Mesendoderm (in vitro differentiated cells): ENCODE data around the gene ZNF175.

Source experiments
- DNase-seq: peaks from one replicate; pipeline ENCODE4 v3.0.0; 2013
- H2AK5ac ChIP-seq: 2 replicates; pipeline ENCODE4 v1.6.1; 2013; ENCODE audit warnings: low read length, inconsistent platforms
- H2BK120ac ChIP-seq: 2 replicates; pipeline ENCODE4 v1.6.1; 2013; ENCODE audit warnings: low read depth, mild to moderate bottlenecking, low read length, moderate library complexity, mixed read lengths
- H2BK15ac ChIP-seq: replicated peaks from 2 replicates; pipeline ENCODE4 v1.6.1; 2013; ENCODE audit warnings: low read depth, mild to moderate bottlenecking, moderate library complexity
- H2BK5ac ChIP-seq: 2 replicates; pipeline ENCODE4 v1.6.1; 2013; ENCODE audit warnings: low read length, inconsistent platforms
- H3K18ac ChIP-seq: 2 replicates; pipeline ENCODE4 v1.6.1; 2013; ENCODE audit warnings: mild to moderate bottlenecking, low read length, mixed read lengths
- H3K23ac ChIP-seq: one replicate; pipeline ENCODE4 v1.6.1; 2013; ENCODE audit warnings: low read length
- H3K27ac ChIP-seq: 2 replicates; pipeline ENCODE4 v1.5.1; 2013; ENCODE audit warnings: low read depth, mild to moderate bottlenecking, inconsistent platforms, low read length, moderate library complexity
- H3K27me3 ChIP-seq: 2 replicates; pipeline ENCODE4 v1.6.1; 2013; ENCODE audit warnings: low read length, control low read depth, mild to moderate bottlenecking, inconsistent platforms; ENCODE audit not compliant: insufficient read depth, poor library complexity
- H3K36me3 ChIP-seq: 2 replicates; pipeline ENCODE4 v1.6.1; 2013; ENCODE audit warnings: low read length, inconsistent platforms; ENCODE audit not compliant: control insufficient read depth, insufficient read depth
- H3K4ac ChIP-seq: one replicate; pipeline ENCODE4 v1.6.1; 2013; ENCODE audit warnings: low read depth, mild to moderate bottlenecking, low read length, moderate library complexity
- H3K4me1 ChIP-seq: 2 replicates; pipeline ENCODE4 v1.6.1; 2013; ENCODE audit warnings: low read depth, low read length, inconsistent platforms; ENCODE audit not compliant: control insufficient read depth
- H3K4me2 ChIP-seq: 2 replicates; pipeline ENCODE4 v1.6.1; 2013; ENCODE audit warnings: low read length
- H3K4me3 ChIP-seq: 2 replicates; pipeline ENCODE4 v1.5.1; 2013; ENCODE audit warnings: mild to moderate bottlenecking, low read length
- H3K56ac ChIP-seq: one replicate; pipeline ENCODE4 v1.6.1; 2013; ENCODE audit warnings: low read length
- H3K79me1 ChIP-seq: 2 replicates; pipeline ENCODE4 v1.6.1; 2013; ENCODE audit warnings: low read length, inconsistent platforms
- H3K79me2 ChIP-seq: 2 replicates; pipeline ENCODE4 v1.6.1; 2013; ENCODE audit warnings: mild to moderate bottlenecking, low read length; ENCODE audit not compliant: control insufficient read depth, insufficient read depth
- H3K9ac ChIP-seq: 2 replicates; pipeline ENCODE4 v1.6.1; 2013; ENCODE audit warnings: low read length, inconsistent platforms
- H4K5ac ChIP-seq: one replicate; pipeline ENCODE4 v1.6.1; 2013; ENCODE audit warnings: low read length
- H4K8ac ChIP-seq: one replicate; pipeline ENCODE4 v1.6.1; 2013; ENCODE audit warnings: low read depth, mild to moderate bottlenecking, control low read depth, low read length, moderate library complexity
- WGBS: extraction: QIAGEN DNeasy Blood & Tissue Kit; methylation state at CpG from one replicate; pipeline ENCODE4 v1.1.7; 2013; ENCODE audit warnings: low lambda C conversion rate, missing lambda C conversion rate; ENCODE audit not compliant: insufficient coverage; ENCODE audit errors: extremely low coverage; 5-methylcytosine and 5-hydroxymethylcytosine counted together

ZNF175 gene

GRCh38 chr19:51564791-51565190 is 6.3 kb upstream of the ZNF175 start:
- peak; percentile 12 for DNase-seq
- Histone ChIP-seq H4K5ac (no peak overlapping the region), H4K8ac (no peak overlapping the region), H2BK120ac (no peak overlapping the region), H3K27ac (no peak overlapping the region), H3K79me1 (no peaks in the 10 kb centered on the region), H3K79me2 (no peaks in the 10 kb centered on the region), H3K27me3 (no peaks in the 10 kb centered on the region), H3K4me2 (no peak overlapping the region), H3K18ac (no peak overlapping the region), H3K36me3 (no peaks in the 10 kb centered on the region), H3K9ac (no peak overlapping the region), H2AK5ac (no peak overlapping the region), H3K56ac (no peak overlapping the region), H2BK5ac (no peak overlapping the region), H3K23ac (no peak overlapping the region), H3K4me1 (no peaks in the 10 kb centered on the region), H3K4me3 (no peak overlapping the region), H2BK15ac (no peak overlapping the region), H3K4ac (no peak overlapping the region)
- no CpG with 5 or more reads among the region's 6 CpGs for WGBS

- H2BK15ac ChIP-seq: no peak overlapping the region
- no peak overlapping the region for H4K8ac ChIP-seq
- H3K79me2 ChIP-seq: no peaks in the 10 kb centered on the region
- no peak for DNase-seq
- H3K4me3 ChIP-seq: no peak overlapping the region
- H3K27me3 ChIP-seq: no peaks in the 10 kb centered on the region
- no peaks in the 10 kb centered on the region for H3K36me3 ChIP-seq
- no peak overlapping the region for H2BK120ac ChIP-seq
- H2BK5ac ChIP-seq: no peak overlapping the region
- H3K4me2 ChIP-seq: no peak overlapping the region
- no peak overlapping the region for H3K56ac ChIP-seq
- H3K79me1 ChIP-seq: no peaks in the 10 kb centered on the region
- no CpG with 5 or more reads among the region's 4 CpGs for WGBS
- H3K27ac ChIP-seq: no peak overlapping the region
- no peak overlapping the region for H3K23ac ChIP-seq
- no peak overlapping the region for H2AK5ac ChIP-seq
- H3K18ac ChIP-seq: no peak overlapping the region
- no peaks in the 10 kb centered on the region for H3K4me1 ChIP-seq
- H3K9ac ChIP-seq: no peak overlapping the region
- no peak overlapping the region for H4K5ac ChIP-seq
- H3K4ac ChIP-seq: no peak overlapping the region
Measured at GRCh38 chr19:51565583-51565982, 5.5 kb upstream of the ZNF175 start.

- no peaks in the 10 kb centered on the region for H3K4me1 ChIP-seq
- peaks cover 1% of the 10 kb centered on the region for H3K79me1 ChIP-seq
Measured at GRCh38 chr19:51566489-51567100, 4.5 kb upstream of the ZNF175 start.

GRCh38 chr19:51567583-51567982 is 3.5 kb upstream of the ZNF175 start:
- no CpG with 5 or more reads among the region's 4 CpGs for WGBS

More at GRCh38 chr19:51566489-51567100, 4.5 kb upstream of the ZNF175 start:
- no peaks in the 10 kb centered on the region for H3K79me2 ChIP-seq
- WGBS: no CpG with 5 or more reads among the region's 8 CpGs
- H3K18ac ChIP-seq: no peak overlapping the region
- no peak overlapping the region for H4K5ac ChIP-seq
- no peak overlapping the region for H3K4ac ChIP-seq
- no peak overlapping the region for H3K9ac ChIP-seq
- H3K4me3 ChIP-seq: no peak overlapping the region
- H4K8ac ChIP-seq: no peak overlapping the region
- no peak overlapping the region for H2BK5ac ChIP-seq
- H2AK5ac ChIP-seq: no peak overlapping the region
- no peak for DNase-seq
- H3K27me3 ChIP-seq: no peaks in the 10 kb centered on the region
- H3K4me2 ChIP-seq: no peak overlapping the region
- no peak overlapping the region for H2BK120ac ChIP-seq
- H2BK15ac ChIP-seq: no peak overlapping the region
- no peak overlapping the region for H3K23ac ChIP-seq
- H3K27ac ChIP-seq: no peak overlapping the region
- no peak overlapping the region for H3K56ac ChIP-seq
- H3K36me3 ChIP-seq: no peaks in the 10 kb centered on the region

GRCh38 chr19:51568456-51568855 is 2.6 kb upstream of the ZNF175 start:
- no peak overlapping the region for H3K27ac ChIP-seq
- no peak overlapping the region for H2BK120ac ChIP-seq
- DNase-seq: no peak
- no peak overlapping the region for H4K8ac ChIP-seq
- no CpG with 5 or more reads among the region's 1 CpG for WGBS
- H2BK15ac ChIP-seq: no peak overlapping the region
- H3K23ac ChIP-seq: no peak overlapping the region
- H3K4ac ChIP-seq: no peak overlapping the region
- H3K79me2 ChIP-seq: peaks cover 2% of the 10 kb centered on the region
- H3K4me2 ChIP-seq: no peak overlapping the region
- H3K4me3 ChIP-seq: no peak overlapping the region
- no peak overlapping the region for H2BK5ac ChIP-seq
- H3K79me1 ChIP-seq: peaks cover 5% of the 10 kb centered on the region
- H3K18ac ChIP-seq: no peak overlapping the region
- peaks cover 2% of the 10 kb centered on the region for H3K4me1 ChIP-seq
- H3K36me3 ChIP-seq: no peaks in the 10 kb centered on the region
- H2AK5ac ChIP-seq: no peak overlapping the region
- no peak overlapping the region for H4K5ac ChIP-seq
- no peak overlapping the region for H3K9ac ChIP-seq
- H3K27me3 ChIP-seq: no peaks in the 10 kb centered on the region
- H3K56ac ChIP-seq: no peak overlapping the region

More at GRCh38 chr19:51567583-51567982, 3.5 kb upstream of the ZNF175 start:
- H3K4me3 ChIP-seq: no peak overlapping the region
- H4K5ac ChIP-seq: no peak overlapping the region
- no peak for DNase-seq
- H3K4ac ChIP-seq: no peak overlapping the region
- no peak overlapping the region for H2BK5ac ChIP-seq
- H3K18ac ChIP-seq: no peak overlapping the region
- no peak overlapping the region for H3K27ac ChIP-seq
- H3K56ac ChIP-seq: no peak overlapping the region
- H3K4me1 ChIP-seq: peaks cover 2% of the 10 kb centered on the region
- no peak overlapping the region for H3K23ac ChIP-seq
- H2AK5ac ChIP-seq: no peak overlapping the region
- peaks cover 5% of the 10 kb centered on the region for H3K79me1 ChIP-seq
- H2BK15ac ChIP-seq: no peak overlapping the region
- H3K4me2 ChIP-seq: no peak overlapping the region
- H3K9ac ChIP-seq: no peak overlapping the region
- H4K8ac ChIP-seq: no peak overlapping the region
- H3K27me3 ChIP-seq: no peaks in the 10 kb centered on the region
- H3K79me2 ChIP-seq: peaks cover 2% of the 10 kb centered on the region
- H2BK120ac ChIP-seq: no peak overlapping the region
- no peaks in the 10 kb centered on the region for H3K36me3 ChIP-seq

- peak overlapping the region; percentile 82 for H3K56ac ChIP-seq
- no peaks in the 10 kb centered on the region for H3K36me3 ChIP-seq
- peak overlapping the region; percentile 98 for H4K8ac ChIP-seq
- no peak overlapping the region for H2BK5ac ChIP-seq
- no peak overlapping the region for H3K4ac ChIP-seq
- WGBS: no CpG with 5 or more reads among the region's 8 CpGs
- peak overlapping the region; percentile 68 for H3K9ac ChIP-seq
- peak overlapping the region; percentile 67 for H3K4me2 ChIP-seq
- H3K4me1 ChIP-seq: peaks cover 2% of the 10 kb centered on the region
- DNase-seq: peak; percentile 6
- peaks cover 5% of the 10 kb centered on the region for H3K79me1 ChIP-seq
- no peak overlapping the region for H2BK15ac ChIP-seq
- H4K5ac ChIP-seq: no peak overlapping the region
- peak overlapping the region; percentile 59 for H3K4me3 ChIP-seq
- no peak overlapping the region for H3K18ac ChIP-seq
- no peak overlapping the region for H2AK5ac ChIP-seq
- peaks cover 2% of the 10 kb centered on the region for H3K79me2 ChIP-seq
- H2BK120ac ChIP-seq: no peak overlapping the region
- no peaks in the 10 kb centered on the region for H3K27me3 ChIP-seq
- no peak overlapping the region for H3K23ac ChIP-seq
- H3K27ac ChIP-seq: no peak overlapping the region
Measured at GRCh38 chr19:51571599-51571998, 516 bp downstream of the ZNF175 start.
